ENCODE measurements around the gene REEP3.

DNA sequence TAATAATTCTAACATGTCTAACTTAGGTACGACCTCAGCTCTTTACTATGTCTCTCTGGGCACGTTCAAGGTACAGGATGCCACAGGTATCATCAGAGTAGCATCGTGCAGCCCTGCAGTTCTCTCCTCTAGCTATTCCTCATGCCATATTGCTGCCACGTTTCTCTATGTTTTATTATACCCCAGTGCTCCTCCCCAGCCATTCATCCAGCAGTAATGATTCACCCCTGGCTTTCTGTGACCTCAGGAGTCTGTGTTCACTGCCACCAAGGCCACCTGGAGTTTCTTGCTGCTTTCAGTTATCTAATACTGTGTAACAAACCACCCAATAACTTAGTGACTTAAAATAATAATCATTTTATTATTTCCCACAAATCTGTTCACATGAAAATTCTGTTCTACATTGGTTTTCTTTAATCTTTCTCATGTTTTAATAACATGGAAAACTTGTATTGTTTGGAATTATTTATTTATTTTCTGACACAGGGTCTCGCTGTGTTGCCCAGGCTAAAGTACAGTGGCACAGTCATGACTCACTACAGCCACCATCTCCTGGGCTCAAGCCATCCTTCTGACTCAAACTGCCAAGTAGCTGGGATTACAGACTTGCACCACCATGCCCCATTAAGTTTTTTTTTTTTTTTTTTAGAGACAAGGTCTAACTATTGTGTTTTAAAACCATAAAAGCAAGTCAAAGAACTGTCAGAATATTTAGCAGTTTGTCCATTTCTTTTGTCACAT, 21.8 kb downstream of the REEP3 start:
- TF ChIP-seq, protein P1, sequence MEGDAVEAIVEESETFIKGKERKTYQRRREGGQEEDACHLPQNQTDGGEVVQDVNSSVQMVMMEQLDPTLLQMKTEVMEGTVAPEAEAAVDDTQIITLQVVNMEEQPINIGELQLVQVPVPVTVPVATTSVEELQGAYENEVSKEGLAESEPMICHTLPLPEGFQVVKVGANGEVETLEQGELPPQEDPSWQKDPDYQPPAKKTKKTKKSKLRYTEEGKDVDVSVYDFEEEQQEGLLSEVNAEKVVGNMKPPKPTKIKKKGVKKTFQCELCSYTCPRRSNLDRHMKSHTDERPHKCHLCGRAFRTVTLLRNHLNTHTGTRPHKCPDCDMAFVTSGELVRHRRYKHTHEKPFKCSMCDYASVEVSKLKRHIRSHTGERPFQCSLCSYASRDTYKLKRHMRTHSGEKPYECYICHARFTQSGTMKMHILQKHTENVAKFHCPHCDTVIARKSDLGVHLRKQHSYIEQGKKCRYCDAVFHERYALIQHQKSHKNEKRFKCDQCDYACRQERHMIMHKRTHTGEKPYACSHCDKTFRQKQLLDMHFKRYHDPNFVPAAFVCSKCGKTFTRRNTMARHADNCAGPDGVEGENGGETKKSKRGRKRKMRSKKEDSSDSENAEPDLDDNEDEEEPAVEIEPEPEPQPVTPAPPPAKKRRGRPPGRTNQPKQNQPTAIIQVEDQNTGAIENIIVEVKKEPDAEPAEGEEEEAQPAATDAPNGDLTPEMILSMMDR (IDR thresholded peaks at IDR 0.05; ENCODE audit: low read length), result no peak
- TF ChIP-seq EZH2 (IDR thresholded peaks at IDR 0.05; ENCODE audit: borderline replicate concordance, low read length), result no peak
